ENCODE measurements around the gene FRAS1.

DNA sequence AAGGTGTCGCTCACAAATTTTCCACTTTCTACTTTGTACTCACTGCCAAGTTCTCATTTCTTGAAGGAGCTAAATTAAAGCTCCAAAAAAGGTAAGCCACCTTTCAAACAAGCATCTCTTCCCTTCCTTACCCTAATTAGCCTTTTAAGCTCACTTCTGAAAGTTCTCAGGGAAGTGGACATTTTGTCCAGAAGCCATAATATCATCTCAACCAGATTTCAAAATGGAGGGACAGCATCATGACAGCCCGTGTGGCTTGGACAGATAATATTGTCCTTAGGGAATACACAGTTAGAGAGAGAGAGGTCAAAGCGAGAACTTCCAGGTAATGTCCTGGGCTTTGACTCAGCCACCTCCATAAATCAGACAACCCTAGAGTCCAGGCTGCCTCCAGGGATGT lies 400.6 kb downstream of the FRAS1 start:
- TF ChIP-seq, protein P1, sequence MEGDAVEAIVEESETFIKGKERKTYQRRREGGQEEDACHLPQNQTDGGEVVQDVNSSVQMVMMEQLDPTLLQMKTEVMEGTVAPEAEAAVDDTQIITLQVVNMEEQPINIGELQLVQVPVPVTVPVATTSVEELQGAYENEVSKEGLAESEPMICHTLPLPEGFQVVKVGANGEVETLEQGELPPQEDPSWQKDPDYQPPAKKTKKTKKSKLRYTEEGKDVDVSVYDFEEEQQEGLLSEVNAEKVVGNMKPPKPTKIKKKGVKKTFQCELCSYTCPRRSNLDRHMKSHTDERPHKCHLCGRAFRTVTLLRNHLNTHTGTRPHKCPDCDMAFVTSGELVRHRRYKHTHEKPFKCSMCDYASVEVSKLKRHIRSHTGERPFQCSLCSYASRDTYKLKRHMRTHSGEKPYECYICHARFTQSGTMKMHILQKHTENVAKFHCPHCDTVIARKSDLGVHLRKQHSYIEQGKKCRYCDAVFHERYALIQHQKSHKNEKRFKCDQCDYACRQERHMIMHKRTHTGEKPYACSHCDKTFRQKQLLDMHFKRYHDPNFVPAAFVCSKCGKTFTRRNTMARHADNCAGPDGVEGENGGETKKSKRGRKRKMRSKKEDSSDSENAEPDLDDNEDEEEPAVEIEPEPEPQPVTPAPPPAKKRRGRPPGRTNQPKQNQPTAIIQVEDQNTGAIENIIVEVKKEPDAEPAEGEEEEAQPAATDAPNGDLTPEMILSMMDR (conservative IDR thresholded peaks at IDR 0.05; ENCODE audit: low read depth, low read length), result no peak
- TF ChIP-seq EZH2 (IDR thresholded peaks at IDR 0.05; ENCODE audit: low read length, unreplicated experiment) (no peak), EZH2phosphoT487 (IDR thresholded peaks at IDR 0.05; ENCODE audit: borderline replicate concordance, low read length) (no peak)

Data from PC-3 (cell line).